ENCODE results near the gene VWA3B.

DNA sequence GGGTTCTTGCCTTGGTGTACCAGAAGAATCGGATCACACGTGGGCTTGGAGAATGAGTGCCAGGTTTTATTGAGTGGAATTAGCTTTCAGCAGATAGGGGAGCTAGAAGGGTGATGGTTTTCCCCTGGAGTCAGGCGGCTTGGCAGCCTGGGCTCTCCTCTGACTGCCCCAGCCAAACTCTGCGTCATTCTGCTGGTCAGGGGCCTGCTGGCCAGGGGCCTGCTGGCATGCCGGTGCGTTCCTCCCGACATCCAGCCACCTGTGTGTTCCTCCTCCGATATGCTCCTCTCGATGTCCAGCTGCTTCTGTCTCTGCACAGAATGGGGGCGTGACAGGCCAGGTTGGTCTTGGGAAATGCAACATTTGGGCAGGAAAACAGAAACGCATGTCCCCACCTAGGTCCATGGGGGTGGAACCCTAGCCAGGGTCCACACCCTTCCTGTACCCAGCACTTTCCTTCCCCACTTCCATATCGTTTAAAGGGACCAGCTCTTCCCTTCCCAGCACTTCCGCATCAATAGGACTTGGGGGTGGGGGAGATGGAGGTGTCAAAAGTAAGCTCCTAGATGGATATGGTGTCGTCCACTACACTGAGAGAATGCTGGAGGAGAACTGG, 85.3 kb downstream of the VWA3B start:
- TF ChIP-seq, protein P1, sequence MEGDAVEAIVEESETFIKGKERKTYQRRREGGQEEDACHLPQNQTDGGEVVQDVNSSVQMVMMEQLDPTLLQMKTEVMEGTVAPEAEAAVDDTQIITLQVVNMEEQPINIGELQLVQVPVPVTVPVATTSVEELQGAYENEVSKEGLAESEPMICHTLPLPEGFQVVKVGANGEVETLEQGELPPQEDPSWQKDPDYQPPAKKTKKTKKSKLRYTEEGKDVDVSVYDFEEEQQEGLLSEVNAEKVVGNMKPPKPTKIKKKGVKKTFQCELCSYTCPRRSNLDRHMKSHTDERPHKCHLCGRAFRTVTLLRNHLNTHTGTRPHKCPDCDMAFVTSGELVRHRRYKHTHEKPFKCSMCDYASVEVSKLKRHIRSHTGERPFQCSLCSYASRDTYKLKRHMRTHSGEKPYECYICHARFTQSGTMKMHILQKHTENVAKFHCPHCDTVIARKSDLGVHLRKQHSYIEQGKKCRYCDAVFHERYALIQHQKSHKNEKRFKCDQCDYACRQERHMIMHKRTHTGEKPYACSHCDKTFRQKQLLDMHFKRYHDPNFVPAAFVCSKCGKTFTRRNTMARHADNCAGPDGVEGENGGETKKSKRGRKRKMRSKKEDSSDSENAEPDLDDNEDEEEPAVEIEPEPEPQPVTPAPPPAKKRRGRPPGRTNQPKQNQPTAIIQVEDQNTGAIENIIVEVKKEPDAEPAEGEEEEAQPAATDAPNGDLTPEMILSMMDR (conservative IDR thresholded peaks at IDR 0.05) = no peak
- no peak for TF ChIP-seq ZFX (IDR thresholded peaks at IDR 0.05)
